Neural cell (in vitro differentiated cells): Measurements from ENCODE around the gene SDK1. TPM values are rescaled to one million over a fixed set of nuclear protein-coding genes. Genes with fewer than 3 reads are reported as not detected.

Experiments
- H2AFZ ChIP-seq: fragments of 200-600, 300-800 bp; sonication (generic), shearing (Covaris generic); 2 replicates; pipeline ENCODE4 v1.6.0; 2014; ENCODE audit warnings: low read depth, mild to moderate bottlenecking, antibody characterized with exemption, low read length, moderate library complexity
- H3F3A ChIP-seq: fragments of 200-600 bp; shearing (Covaris generic); 2 replicates; pipeline ENCODE4 v1.6.1; 2016; ENCODE audit warnings: mild to moderate bottlenecking, moderate library complexity, mixed read lengths, antibody characterized with exemption, low read length; ENCODE audit not compliant: insufficient read depth, poor library complexity, severe bottlenecking
- H3K27ac ChIP-seq: fragments of 200-600, 300-800 bp; sonication (generic), shearing (Covaris generic); 2 replicates; pipeline ENCODE4 v1.5.1; 2014; ENCODE audit warnings: mild to moderate bottlenecking, low read length, moderate library complexity
- H3K27me3 ChIP-seq: fragments of 300-800, 200-600 bp; sonication (generic), shearing (Covaris generic); 2 replicates; pipeline ENCODE4 v1.6.0; 2014; ENCODE audit warnings: mild to moderate bottlenecking, low read depth, low read length, moderate library complexity; ENCODE audit not compliant: insufficient read depth
- H3K36me3 ChIP-seq: fragments of 300-800, 200-600 bp; sonication (generic), shearing (Covaris generic); 2 replicates; pipeline ENCODE4 v1.5.1; 2014; ENCODE audit warnings: mild to moderate bottlenecking, antibody characterized with exemption, low read length, moderate library complexity; ENCODE audit not compliant: insufficient read depth
- H3K4me2 ChIP-seq: fragments of 300-800, 200-600 bp; sonication (generic), shearing (Covaris generic); 2 replicates; pipeline ENCODE4 v1.6.0; 2014; ENCODE audit warnings: mild to moderate bottlenecking, low read length
- H3K4me3 ChIP-seq: fragments of 300-800, 200-600 bp; sonication (generic), shearing (Covaris generic); 2 replicates; pipeline ENCODE4 v1.5.1; 2014; ENCODE audit warnings: mild to moderate bottlenecking, low read length, moderate library complexity
- H3K79me2 ChIP-seq: fragments of 200-600 bp; shearing (Covaris generic); replicated peaks from 2 replicates; pipeline ENCODE4 v1.6.0; 2014; ENCODE audit warnings: mild to moderate bottlenecking, low read length, moderate library complexity; ENCODE audit not compliant: insufficient read depth
- H3K9ac ChIP-seq: fragments of 300-800, 200-600 bp; sonication (generic), shearing (Covaris generic); 2 replicates; pipeline ENCODE4 v1.6.1; 2016; ENCODE audit warnings: mild to moderate bottlenecking, low read length, mixed read lengths
- H3K9me2 ChIP-seq: fragments of 200-600 bp; shearing (Covaris generic); 2 replicates; pipeline ENCODE4 v1.6.1; 2016; ENCODE audit warnings: mild to moderate bottlenecking, low read length, mixed read lengths; ENCODE audit not compliant: insufficient read depth
- H3K9me3 ChIP-seq: fragments of 200-600, 300-800 bp; sonication (generic), shearing (Covaris generic); 2 replicates; pipeline ENCODE4 v1.6.1; 2016; ENCODE audit warnings: mild to moderate bottlenecking, mixed run types, low read length, moderate library complexity, mixed read lengths
- H4K20me1 ChIP-seq: fragments of 200-600 bp; shearing (Covaris generic); 2 replicates; pipeline ENCODE4 v1.6.1; 2016; ENCODE audit warnings: mild to moderate bottlenecking, mixed run types; ENCODE audit not compliant: insufficient read depth
- EP300 ChIP-seq: fragments of 450-650 bp; conservative IDR thresholded peaks from 2 replicates; pipeline ENCODE4 v1.6.1; 2014; ENCODE audit warnings: antibody characterized with exemption, mild to moderate bottlenecking, moderate library complexity; ENCODE audit not compliant: poor library complexity, severe bottlenecking
- EZH2 ChIP-seq: fragments of 200-600, 300-800 bp; shearing (Covaris generic), sonication (generic); IDR thresholded peaks from 2 replicates; pipeline ENCODE4 v1.6.1; 2014; ENCODE audit warnings: antibody characterized with exemption, low read length, borderline replicate concordance, mild to moderate bottlenecking; ENCODE audit not compliant: insufficient read depth, poor library complexity, severe bottlenecking
- MXI1 ChIP-seq: fragments of 450-650 bp; conservative IDR thresholded peaks from 2 replicates; pipeline ENCODE4 v1.6.1; 2014; ENCODE audit warnings: antibody characterized with exemption, mild to moderate bottlenecking; ENCODE audit not compliant: poor library complexity, severe bottlenecking
- POLR2AphosphoS5 ChIP-seq: IDR thresholded peaks from 2 replicates; pipeline ENCODE4 v1.6.1; 2012
- RAD21 ChIP-seq: fragments of 450-650 bp; conservative IDR thresholded peaks from 2 replicates; pipeline ENCODE4 v1.6.1; 2014; ENCODE audit warnings: antibody characterized with exemption, mild to moderate bottlenecking, moderate library complexity
- SMC3 ChIP-seq: fragments of 450-650 bp; conservative IDR thresholded peaks from 2 replicates; pipeline ENCODE4 v1.6.1; 2014; ENCODE audit warnings: antibody characterized with exemption, mild to moderate bottlenecking, moderate library complexity; ENCODE audit not compliant: poor library complexity
- TAF1 ChIP-seq: IDR thresholded peaks from 2 replicates; pipeline ENCODE4 v1.6.1; 2012; ENCODE audit warnings: low read depth
- polyA plus RNA-seq: library from polyadenylated mRNA; depleted of rRNA; stranded (reverse); fragments of >200 nt; gene quantifications from 2 replicates; pipeline ENCODE4 v1.2.3, GENCODE V29; 2014
- TF ChIP-seq, protein P1 (sequence below): IDR thresholded peaks from 2 replicates; pipeline ENCODE4 v1.6.1; 2012; ENCODE audit warnings: borderline replicate concordance
- TF ChIP-seq, protein P2 (sequence below): fragments of 450-650 bp; IDR thresholded peaks from 2 replicates; pipeline ENCODE4 v1.5.1; 2014; ENCODE audit warnings: antibody characterized with exemption, mild to moderate bottlenecking, moderate library complexity; ENCODE audit not compliant: poor library complexity, severe bottlenecking

The SDK1 gene
- polyA plus RNA-seq, 1 donor from 2014 or later, result 2.7 TPM

DNA sequence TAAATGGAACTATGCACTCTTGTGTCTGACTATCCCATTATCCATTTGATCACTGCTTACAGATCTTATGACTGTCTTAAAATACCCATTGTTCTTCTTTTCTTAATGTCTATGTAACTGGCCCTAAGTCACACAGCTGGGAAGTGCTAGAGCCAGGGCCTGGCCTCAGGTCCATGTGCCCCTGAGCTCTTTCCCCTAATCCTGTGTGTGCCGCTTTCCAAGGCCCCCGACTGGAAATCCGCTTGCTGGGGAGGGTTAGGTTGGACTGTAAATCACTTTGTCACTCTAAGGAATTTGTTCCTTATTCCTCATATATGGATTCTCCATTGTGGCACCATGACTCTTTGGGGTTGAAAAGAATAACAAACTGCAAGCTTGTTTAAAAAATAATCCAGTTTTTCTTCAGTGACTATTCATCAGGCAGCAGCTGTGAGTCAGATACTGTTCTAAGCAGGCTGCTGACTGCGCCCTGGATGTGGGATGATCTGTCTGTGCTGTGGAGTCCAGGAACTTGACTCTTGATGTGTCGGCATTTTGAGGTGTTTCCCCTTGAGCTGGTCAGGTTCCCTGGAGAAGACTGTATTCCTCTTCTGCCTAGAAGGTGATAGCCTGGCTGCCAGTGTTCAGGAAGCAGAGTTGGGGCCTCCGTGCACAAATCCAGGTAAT is 236.3 kb downstream of the SDK1 start:
- Histone ChIP-seq H3K9me3 (no peaks in the 10 kb centered on the region), H3K4me3 (no peak overlapping the region), H3K4me2 (no peak overlapping the region), H3K27me3 (no peaks in the 10 kb centered on the region), H3K79me2 (no peaks in the 10 kb centered on the region), H3K27ac (no peak overlapping the region), H3K9ac (no peak overlapping the region), H3F3A (no peaks in the 10 kb centered on the region), H3K36me3 (no peaks in the 10 kb centered on the region), H4K20me1 (no peaks in the 10 kb centered on the region), H2AFZ (no peak overlapping the region), H3K9me2 (no peaks in the 10 kb centered on the region)
- no peak for TF ChIP-seq MXI1

DNA sequence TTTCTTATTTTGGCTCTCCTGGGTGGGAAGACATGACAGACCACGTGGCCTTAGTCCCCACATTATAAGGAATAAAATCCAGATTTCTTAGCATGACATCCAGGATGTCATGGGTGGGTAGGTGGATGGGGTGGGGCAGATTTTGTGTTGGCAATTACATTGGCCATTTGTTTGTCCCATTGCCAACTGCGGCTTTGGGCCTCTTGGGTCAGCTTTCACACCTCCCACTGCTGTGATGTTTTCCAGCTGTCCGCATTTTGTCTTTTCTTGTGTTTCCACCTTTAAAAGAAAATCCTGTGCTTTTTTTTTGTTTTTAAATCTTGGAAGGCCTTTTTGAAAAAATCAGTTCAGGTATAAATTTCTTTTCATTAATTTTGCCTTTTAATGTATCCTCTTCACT is 237.0 kb downstream of the SDK1 start:
- no peaks in the 10 kb centered on the region for H4K20me1 ChIP-seq
- H3K9ac ChIP-seq, result no peak overlapping the region
- no peaks in the 10 kb centered on the region for H3K36me3 ChIP-seq
- no peak overlapping the region for H3K4me2 ChIP-seq
- no peaks in the 10 kb centered on the region for H3K9me2 ChIP-seq
- H3K9me3 ChIP-seq, result no peaks in the 10 kb centered on the region
- H3K27ac ChIP-seq, result no peak overlapping the region
- no peak for TF ChIP-seq RAD21
- TF ChIP-seq, protein P1, sequence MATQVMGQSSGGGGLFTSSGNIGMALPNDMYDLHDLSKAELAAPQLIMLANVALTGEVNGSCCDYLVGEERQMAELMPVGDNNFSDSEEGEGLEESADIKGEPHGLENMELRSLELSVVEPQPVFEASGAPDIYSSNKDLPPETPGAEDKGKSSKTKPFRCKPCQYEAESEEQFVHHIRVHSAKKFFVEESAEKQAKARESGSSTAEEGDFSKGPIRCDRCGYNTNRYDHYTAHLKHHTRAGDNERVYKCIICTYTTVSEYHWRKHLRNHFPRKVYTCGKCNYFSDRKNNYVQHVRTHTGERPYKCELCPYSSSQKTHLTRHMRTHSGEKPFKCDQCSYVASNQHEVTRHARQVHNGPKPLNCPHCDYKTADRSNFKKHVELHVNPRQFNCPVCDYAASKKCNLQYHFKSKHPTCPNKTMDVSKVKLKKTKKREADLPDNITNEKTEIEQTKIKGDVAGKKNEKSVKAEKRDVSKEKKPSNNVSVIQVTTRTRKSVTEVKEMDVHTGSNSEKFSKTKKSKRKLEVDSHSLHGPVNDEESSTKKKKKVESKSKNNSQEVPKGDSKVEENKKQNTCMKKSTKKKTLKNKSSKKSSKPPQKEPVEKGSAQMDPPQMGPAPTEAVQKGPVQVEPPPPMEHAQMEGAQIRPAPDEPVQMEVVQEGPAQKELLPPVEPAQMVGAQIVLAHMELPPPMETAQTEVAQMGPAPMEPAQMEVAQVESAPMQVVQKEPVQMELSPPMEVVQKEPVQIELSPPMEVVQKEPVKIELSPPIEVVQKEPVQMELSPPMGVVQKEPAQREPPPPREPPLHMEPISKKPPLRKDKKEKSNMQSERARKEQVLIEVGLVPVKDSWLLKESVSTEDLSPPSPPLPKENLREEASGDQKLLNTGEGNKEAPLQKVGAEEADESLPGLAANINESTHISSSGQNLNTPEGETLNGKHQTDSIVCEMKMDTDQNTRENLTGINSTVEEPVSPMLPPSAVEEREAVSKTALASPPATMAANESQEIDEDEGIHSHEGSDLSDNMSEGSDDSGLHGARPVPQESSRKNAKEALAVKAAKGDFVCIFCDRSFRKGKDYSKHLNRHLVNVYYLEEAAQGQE, result no peak
- no peak for TF ChIP-seq EP300
- no peak for TF ChIP-seq EZH2
- TF ChIP-seq, protein P2, sequence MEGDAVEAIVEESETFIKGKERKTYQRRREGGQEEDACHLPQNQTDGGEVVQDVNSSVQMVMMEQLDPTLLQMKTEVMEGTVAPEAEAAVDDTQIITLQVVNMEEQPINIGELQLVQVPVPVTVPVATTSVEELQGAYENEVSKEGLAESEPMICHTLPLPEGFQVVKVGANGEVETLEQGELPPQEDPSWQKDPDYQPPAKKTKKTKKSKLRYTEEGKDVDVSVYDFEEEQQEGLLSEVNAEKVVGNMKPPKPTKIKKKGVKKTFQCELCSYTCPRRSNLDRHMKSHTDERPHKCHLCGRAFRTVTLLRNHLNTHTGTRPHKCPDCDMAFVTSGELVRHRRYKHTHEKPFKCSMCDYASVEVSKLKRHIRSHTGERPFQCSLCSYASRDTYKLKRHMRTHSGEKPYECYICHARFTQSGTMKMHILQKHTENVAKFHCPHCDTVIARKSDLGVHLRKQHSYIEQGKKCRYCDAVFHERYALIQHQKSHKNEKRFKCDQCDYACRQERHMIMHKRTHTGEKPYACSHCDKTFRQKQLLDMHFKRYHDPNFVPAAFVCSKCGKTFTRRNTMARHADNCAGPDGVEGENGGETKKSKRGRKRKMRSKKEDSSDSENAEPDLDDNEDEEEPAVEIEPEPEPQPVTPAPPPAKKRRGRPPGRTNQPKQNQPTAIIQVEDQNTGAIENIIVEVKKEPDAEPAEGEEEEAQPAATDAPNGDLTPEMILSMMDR, result no peak
- no peak for TF ChIP-seq SMC3
- no peak for TF ChIP-seq TAF1
- TF ChIP-seq POLR2AphosphoS5, result no peak
- no peak for TF ChIP-seq MXI1
- no peak overlapping the region for H2AFZ ChIP-seq
- H3F3A ChIP-seq, result no peaks in the 10 kb centered on the region
- no peak overlapping the region for H3K4me3 ChIP-seq
- H3K27me3 ChIP-seq, result no peaks in the 10 kb centered on the region
- H3K79me2 ChIP-seq, result no peaks in the 10 kb centered on the region
